Activated gamma-delta T cell treated with Interleukin-2 at 50 U/mL for 16 hours (primary cell): ENCODE results near the gene MICAL3.
"Not testable (repeated sequence)": the region's sequence is repeated elsewhere in the genome, so short reads cannot be mapped to it uniquely, and the experiment has no call there.

Experiments used
- DNase-seq: peaks from one replicate; pipeline ENCODE4 v3.0.0-alpha.2; 2020

Gene MICAL3

DNA sequence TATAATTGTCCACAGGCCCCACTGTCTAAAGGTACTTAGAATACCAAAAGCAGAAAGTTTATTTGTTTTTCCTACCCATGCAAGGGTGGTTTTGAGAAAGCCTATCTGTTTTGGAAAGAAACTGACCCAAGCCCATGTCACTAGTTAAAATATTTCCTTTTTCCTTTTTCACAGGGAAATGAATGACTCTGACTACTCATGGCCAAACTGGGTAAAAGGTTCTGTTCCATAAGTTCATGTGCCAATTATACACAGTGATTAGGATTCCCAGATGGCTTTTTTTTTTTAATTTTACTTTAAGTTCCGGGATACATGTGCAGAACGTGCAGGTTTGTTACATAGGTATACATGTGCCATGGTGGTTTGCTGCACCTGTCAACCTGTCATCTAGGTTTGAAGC, 31.4 kb downstream of the MICAL3 start:
- not testable (repeated sequence) for DNase-seq

DNA sequence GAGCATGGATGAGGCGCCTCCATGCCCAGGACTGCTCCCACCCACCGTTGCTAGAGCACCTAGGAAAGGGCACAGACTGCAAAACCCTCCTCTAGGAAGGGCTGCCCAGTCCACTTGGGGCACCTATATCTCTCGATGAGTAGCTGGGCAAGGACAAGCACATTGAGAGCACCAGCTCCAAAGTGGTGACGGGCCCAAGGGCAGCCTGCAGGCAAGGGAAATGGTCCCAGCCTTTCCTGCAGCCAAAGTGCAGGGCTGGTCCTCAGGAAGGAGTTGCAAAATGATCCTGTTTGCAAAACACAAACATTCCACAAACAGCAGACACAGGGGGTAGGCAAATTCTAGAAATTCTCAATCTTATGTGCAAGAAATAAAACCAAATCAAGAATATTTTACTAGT, 32.4 kb downstream of the MICAL3 start:
- not testable (repeated sequence) for DNase-seq

DNA sequence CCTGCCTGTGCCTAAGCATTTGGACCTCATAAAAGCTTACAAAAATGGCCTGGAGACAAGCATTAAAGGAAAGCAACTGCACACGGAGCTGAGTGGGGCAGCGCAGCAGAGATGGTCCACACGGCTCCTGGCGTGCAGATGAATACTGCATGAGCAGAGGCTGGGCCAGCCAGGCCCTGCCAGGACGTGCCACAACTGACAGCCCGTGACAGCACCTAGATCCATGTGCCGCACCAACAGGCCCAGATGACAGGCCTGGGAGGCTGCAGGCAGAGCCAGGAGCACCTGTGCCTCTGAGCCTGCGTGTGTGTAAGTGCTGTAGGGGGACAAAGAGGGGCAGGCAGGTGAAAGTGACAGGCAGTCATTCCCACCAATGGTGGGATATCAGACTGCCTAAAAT, 33.4 kb downstream of the MICAL3 start:
- no peak for DNase-seq

DNA sequence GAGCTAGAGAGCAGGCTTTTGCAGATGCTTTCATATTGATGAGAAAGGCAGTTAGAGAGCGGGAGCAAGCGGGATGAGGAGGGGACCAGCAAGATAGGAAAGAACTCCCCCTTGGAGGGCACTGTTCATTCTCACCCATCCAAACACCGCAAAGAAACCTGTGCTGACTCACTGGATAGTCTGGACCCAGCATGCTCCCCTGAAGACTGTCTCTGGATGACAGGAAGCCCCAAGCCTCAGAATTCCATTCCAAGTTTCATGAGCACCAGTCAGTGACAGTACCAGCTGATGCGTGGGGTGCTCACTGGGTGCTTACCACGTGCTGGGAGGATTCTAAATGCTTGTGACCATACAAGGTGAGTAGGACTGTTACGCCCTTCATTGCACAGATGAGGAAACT, 34.2 kb downstream of the MICAL3 start:
- no peak for DNase-seq

DNA sequence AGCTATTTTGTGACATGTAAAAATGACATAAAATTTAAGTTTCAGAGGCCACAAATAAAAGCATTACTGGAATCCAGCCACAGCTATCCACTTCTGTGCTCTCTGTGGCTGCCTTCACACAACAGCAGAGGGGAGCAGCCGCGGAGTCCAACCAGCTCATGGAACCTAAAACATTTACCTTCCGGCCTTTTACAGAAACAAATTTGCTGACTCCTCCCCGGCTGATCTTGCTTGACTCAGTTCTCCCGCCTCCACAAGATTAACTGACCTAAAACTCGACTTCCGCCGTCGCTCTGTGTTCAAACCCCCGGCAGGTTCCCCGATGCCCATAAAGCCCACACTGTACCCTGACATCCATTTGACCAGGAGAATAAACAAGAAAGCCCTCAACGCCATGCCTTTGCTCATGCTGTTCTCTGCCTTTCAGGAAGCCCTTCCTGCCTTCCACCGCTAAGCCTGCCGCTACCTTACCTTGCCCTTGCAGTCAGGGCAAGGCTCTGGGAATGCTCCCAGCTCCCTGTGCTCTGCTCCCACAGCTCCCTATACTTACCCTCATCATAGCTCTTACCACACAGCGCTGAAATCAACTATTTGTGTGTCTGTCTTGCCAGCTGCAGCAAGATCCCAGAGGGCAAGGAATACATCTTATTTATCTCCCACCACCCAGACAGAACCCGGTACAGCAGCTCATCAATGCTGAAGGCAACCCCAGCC, 35.4 kb downstream of the MICAL3 start:
- DNase-seq, result no peak

DNA sequence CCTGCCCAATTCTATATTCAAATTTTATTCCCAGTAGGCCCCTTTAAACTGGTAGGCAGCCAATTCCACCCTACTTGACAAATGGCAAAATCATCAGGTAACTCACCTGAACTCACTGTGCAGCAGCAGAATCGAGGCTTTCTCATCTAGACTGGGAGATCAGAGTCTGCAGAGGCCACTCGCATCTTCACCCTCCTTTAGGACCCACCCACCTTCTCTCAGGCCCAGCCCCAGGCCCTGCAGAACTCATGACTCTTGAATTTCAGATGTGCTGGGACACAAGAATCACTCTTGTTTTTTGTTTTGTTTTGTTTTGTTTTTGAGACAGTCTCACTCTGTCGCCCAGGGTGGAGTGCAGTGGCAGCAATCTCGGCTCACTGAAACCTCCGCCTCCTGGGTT, 38.8 kb downstream of the MICAL3 start:
- DNase-seq, result no peak

DNA sequence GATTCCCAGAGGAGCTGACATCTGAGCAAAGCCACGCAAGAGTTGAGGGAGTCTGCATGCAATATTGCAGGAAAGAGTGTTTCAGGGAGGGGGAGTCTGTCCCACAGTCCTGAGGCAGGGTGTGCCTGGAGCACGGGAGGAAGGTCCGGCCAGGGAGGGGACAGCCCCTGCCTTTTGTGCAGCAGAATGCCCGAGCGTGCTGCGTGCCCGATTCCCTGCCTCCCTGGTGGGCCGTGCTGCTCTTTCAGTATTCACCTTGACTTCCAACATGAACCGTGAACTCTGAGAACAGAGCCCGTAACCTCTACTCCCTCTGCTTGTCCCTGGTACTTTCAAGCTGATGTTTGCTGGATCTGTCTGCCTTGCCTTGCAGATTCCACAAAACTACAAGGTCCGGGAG, 39.3 kb downstream of the MICAL3 start:
- DNase-seq, result not testable (repeated sequence)

DNA sequence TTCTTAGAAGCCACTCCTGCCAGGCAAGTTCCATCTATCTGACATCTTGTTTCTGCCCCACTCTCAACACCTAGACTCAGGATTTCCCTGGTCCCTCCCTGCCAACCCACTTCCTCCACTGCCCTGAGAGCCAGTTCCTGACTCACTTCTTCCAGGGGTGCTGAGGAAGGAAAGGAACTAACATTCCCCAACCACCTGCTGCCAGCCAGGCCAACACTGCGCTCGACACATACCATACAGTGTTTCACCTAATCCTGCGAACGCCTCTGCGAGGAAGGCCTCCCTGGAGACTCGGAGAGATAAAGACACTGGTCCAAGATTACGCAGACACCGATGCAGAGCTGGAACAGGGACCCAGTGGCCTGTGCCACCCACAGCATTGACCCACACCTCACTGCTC, 40.2 kb downstream of the MICAL3 start:
- no peak for DNase-seq

DNA sequence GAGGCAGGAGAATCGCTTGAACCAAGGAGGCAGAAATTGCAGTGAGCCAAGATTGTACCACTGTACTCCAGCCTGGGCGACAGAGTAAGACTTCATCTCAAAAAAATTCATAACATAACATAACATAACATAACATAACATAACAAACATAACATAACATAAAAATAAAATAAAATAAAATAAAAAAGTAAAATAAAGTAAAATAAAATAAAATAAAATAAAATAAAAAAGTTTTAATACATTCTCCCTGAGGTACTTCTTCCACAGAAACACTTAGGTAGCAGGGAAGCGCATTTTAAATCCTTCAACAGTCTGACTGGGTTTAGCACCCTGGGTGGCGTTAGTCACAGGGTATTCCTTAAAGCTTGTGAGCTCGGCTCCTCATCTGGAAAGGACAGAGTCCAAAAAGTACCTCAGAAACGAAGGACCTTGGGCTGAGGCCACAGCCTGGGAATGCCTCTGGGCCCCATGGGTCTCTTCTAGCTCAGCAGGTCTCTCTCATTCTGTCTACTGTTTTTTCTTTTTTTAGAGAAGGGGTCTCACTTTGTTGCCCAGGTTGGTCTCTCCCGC, 41.7 kb downstream of the MICAL3 start:
- DNase-seq, result no peak

DNA sequence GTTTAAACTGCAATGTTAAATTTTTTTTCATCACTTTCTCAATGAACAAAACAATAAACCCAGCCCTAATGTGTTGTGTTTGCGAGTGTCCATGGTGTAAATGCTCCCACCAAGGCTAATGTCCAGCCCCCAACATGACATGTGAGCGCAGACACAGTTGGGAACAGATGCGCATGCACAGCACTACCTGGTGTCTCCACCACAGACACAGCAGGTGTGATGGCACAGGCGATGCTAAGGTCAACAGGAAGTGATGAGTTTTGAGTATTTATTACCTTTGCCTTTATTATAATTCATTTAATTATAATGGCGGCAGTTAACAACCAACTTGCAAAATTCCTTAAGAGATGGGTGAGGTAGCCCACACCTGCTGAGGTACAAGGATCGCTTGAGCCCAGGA, 42.9 kb downstream of the MICAL3 start:
- no peak for DNase-seq

DNA sequence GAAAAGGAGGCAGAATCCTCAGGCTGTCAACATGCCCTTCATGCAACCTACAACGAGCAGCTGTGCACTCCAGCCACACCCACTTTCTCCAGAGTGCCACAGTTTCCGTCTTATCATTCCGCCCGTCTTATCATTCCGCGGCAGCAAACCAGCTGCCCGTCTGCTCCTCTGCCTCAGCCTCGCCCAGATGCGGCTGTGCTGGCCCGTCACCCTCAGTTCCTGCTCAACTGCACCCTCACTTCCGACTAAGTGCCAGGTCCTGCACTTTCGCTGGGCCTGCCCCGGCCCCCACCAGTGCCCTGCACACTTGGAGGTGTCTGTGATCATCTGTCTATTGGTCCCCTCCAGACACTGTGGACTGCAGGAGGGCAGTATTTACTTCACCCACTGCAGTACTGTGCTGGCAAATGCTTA, 43.7 kb downstream of the MICAL3 start:
- DNase-seq, result peak; percentile 35

DNA sequence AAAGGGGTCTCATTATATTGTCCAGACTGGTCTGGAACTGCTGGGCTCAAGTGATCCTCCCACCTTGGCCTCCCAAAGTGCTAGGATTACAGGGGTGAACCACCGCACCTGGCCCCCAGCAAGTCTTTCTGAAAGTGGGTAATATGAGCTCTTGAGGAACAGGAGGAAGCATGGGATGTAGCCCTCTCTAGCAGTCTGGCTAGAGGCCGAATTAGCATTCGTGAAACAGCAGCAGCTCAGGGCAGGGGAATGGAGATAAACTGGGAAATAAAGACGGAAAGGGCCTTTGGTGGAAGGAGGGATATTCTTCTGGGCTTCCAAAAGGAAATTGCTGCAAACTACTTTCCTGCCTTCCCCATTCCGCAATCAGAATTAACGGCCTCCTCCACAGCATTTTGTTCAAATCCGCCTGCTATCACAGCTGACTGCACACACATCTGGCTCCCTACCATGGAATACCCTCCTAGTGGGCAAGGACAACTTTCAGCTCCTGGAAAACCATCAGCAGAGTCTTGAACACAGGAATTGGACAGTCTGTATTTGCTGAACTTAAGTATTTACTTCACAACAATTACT, 44.3 kb downstream of the MICAL3 start:
- no peak for DNase-seq

DNA sequence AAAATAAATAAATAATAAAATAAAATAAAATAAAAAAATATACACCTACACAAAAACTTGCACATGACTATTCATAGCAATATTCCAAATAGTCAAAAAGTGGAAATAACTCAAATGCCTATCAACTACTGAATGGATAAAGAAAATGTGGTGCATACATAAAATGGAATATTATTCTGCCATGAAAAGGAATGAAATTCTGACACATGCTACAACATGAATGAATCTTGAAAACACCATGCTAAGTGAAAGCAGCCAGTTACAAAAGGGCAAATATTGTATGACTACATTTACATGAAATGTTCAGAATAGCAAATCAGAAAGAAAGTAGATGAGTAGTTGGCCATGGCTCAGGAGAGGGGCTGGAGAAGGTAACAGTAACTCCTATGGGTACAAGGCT, 46.3 kb downstream of the MICAL3 start:
- DNase-seq, result no peak

DNA sequence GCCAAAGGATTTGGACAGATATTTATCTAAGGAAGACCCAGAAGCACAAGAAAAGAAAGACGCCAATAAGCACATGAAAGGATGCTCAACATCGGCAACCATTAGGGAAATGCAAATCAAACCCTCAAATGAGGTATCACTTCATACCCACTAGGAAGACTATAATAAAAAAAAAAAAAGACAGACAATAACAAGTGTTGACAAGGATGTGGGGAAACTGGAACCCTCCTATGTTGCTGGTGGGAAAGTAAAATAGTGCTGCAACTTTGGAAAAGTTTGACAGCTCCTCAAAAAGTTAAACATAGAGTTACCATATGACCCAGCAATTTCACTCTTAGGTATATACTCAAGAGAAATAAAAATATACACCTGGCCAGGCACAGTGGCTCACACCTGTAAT, 47.0 kb downstream of the MICAL3 start:
- no peak for DNase-seq

DNA sequence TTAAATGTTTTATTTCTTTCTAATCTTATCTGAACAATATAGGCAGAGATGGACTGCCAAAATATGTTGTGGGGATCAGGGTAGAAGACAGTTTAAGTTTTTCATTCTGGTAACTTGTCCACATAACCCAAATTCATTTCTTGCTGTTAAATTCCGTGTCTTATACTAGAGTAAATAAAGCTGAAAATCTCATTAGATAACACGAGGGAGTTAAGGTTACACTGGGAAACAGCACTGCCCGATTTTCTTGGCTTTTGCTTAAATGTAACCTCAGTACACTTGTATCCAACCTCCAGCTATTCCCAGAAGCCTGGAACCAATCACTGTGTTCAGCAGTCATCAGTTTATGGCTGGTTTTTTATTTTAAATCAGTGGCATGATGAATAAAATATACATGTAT, 48.2 kb downstream of the MICAL3 start:
- DNase-seq, result no peak

DNA sequence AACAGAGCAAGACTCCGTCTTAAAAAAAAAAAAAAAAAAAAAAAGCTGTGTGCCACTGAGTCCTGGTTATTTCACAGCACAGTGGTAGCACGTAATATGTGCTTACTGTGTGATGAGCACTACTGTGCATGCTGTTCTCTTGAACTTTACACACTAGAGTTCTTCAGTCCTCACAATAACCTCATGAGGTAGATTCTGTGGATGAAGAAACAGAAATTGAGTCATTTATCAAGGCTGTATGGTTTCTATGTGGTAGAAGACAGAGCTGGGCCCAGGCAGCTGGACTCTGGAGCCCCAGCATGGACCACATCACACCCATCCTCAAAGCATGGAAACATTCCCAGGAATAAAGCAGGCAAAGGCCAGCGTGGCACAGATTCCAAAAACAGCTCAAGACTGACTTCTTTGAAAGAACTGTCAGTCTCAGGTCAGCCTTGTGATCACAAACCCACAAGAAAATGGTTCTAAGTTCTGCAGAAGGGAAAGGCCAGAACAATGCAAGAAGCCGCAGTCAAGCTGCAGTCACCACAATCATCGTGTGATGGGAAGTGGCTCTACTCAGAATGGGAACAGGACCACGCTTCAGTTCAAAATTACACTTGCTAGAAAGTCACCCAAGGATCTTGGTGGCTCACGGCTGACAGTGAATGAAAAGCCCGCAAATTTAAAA, 49.5 kb downstream of the MICAL3 start:
- no peak for DNase-seq

DNA sequence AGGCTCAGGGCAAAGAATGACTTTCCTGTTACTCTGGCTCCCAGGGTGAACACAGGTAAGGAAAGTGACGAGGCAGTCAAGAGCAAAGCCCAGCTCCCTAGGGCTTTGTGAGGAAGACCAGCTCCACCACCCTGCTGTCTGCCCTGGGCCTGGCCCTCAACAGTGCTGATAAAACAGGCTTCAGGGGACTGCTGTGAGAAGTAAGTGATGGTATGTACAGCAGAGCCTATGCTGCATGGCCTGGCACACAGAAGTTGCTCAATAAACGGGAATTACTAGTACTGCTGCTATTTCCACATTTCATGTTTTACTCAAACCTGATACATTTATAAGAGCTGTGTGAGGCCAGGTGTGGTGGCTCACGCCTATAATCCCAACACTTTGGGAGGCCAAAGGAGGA, 50.3 kb downstream of the MICAL3 start:
- DNase-seq, result no peak

DNA sequence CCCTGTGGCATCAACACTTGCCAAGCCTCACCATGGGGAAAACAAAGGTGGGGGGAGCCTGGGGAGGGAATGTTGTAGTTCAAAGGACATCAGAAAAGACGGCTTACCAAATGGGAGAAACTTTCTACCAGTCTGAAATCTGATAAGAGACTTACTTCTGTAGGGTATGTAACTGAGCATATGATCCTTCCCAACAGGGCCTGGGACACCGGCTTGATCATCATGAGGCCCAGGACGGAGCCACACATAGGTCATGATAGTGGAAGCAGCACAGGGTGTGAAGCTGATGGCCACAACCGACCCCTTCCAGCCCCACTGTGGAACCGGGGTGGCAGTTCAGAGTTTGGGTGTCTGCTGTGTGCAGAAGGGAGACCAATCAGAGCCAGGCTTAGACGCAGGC, 51.1 kb downstream of the MICAL3 start:
- DNase-seq, result no peak

DNA sequence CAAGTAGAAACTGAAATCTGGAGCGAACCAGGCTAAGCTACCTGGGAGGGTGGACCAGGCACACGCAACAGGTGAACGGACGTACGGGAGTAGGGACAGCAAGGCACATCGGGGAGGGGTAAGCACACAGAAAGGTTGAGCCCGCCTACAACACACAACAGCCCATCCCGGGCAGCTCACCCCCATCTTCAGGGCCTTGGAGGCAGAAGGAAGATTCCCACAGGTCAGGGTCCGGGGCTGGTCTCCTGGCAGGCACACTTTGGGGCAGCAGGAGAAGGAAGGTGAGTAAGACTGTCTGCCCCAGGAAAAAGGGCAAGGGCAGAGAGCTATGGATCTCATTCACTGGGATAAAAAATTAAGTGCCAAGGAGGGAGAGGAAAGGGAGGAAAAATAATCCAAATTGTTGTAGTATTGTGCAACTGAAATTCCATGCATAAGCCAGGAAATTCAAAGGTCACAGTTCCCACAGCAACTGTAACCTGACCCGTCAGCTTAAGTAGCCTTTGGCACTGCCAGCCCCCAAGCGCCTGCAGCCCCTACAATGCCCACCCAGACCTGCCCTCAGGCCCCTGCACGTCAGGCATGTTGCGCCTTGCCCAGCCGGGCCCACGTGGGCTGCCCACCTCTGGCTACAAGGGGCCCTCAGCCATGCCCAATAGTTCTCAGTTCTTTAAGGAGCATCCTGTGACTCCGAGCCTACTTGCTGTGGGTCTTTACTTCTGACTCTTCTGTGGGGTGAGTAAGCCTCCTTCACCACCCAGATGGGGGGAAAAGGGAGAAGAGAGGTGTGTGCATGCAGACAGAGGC, 51.8 kb downstream of the MICAL3 start:
- no peak for DNase-seq

DNA sequence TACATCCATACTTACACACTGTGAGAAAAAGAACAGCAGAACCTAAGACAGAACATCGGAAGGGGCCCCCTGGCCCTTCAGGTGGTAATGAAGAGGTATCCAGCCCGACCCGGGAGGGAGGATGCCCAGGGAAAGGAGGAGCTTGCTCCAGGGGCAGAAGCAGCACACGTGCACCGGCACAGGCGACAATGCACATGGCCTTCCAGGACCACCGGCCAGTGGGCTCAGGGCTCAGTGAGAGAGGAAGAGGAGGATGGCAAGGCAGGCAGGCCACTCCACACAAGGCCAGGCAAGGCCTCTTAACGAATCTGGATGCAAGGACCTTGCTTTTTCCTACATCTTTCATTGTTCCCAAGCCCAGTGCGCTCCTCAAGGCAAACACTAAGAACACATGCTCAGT, 52.6 kb downstream of the MICAL3 start:
- DNase-seq, result no peak

DNA sequence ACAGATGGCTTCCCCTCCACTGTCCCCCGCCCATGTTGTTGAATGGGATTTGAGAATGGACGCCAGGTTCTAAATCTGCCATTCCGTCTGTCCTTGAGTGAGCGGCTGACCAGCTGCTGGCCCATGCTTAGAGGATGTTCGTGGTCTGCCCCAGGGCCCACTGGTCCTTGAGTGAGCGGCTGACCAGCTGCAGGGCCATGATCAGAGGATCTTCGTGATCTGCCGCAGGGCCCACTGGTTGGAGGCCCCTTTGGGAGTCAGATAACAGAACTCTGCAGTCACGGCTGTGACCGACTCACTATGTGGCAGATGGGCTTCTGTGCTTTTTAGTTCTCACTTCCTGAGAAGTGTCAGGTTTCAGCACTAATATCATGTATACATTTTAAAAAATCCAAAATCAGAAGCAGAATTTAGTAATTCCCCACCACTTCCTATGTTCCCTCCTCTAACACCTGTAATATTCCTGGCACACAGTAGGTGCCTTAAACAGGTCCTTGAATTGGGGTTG, 54.1 kb downstream of the MICAL3 start:
- DNase-seq, result no peak

DNA sequence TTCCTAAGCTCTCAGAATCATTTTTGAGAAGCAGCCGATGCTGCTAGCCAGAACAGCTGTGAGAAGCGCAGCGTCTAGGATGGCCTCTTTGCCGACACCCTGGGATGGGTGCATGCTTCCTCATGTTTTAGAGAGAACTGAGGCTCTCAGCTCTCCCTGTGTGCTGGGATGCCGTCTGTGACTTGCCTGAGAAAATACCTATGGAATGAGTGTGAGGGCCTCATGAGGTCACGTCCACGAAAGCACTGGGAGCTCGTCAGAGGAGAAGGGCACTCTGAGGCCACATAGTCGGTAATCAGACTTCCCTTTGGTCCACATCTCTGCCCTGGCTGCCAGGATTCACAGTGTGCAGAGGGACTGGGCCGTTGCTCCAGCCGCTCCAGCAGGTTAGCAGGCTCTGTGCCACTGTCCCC, 54.7 kb downstream of the MICAL3 start:
- DNase-seq, result no peak

DNA sequence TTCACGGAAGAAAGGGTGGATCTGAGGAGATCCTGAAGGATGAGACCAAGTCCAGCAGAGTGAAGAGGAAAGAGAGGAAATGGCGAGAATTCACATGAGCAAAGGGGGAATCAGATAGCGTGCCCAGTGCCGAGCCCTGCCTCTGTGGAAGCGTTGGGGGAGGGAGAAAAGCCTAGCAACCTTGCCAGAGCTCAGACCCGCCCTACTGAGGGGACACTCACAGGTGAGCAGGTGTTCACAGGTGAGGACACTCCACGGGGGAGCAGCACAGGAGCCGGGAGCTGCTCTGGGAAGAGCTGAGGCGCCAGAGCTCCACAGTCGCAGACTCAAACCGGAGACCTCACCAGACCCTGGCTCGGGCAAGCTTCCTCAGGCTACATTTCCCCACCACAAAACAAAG, 56.2 kb downstream of the MICAL3 start:
- DNase-seq, result no peak
